IMR-90 (cell line): ENCODE data around the gene ITGAX. TPM values are rescaled to one million over a fixed set of nuclear protein-coding genes. Genes with fewer than 3 reads are reported as not detected.

Experiments used
- ATAC-seq: fragments of 200-7000 bp; cut with Tn5 transposase; 2 replicates; pipeline ENCODE4 v1.9.1; 2020; ENCODE audit warnings: low read depth, mild to moderate bottlenecking, moderate library complexity
- BruUV-seq: library from RNA; stranded (reverse); fragments of 400-500 nt; replicated peaks from 2 replicates; lab custom pipeline; 2021; lab: Mats Ljungman, UMichigan
- CTCF ChIA-PET: fragments of 300-600 bp; formaldehyde crosslinking; extraction: SDS; loops from one replicate; lab custom pipeline; 2021; ENCODE audit warnings: antibody characterized with exemption; lab: Yijun Ruan, JAX
- POLR2A ChIA-PET: fragments of 300-600 bp; sonication (Branson Sonifier 250); formaldehyde crosslinking; loops from one replicate; lab custom pipeline; 2022; ENCODE audit warnings: antibody characterized with exemption; ENCODE audit not compliant: unreplicated experiment; lab: Charles Lee
- DNase-seq: peaks from one replicate; pipeline ENCODE4 v3.0.0; 2013
- H2AFZ ChIP-seq: replicated peaks from 2 replicates; pipeline ENCODE3; 2013; ENCODE audit warnings: low read length, mild to moderate bottlenecking; ENCODE audit not compliant: poor library complexity
- H2AK5ac ChIP-seq: 2 replicates; pipeline ENCODE4 v1.6.1; 2013; ENCODE audit warnings: low read depth, low read length, inconsistent platforms
- H2AK9ac ChIP-seq: replicated peaks from 2 replicates; pipeline ENCODE3; 2013; ENCODE audit warnings: mild to moderate bottlenecking, low read depth, low read length, moderate library complexity; ENCODE audit not compliant: poor library complexity
- H2BK120ac ChIP-seq: 2 replicates; pipeline ENCODE4 v1.6.1; 2013; ENCODE audit warnings: low read depth, low read length, inconsistent platforms
- H2BK15ac ChIP-seq: 3 replicates; pipeline ENCODE4 v1.6.1; 2013; ENCODE audit warnings: low read depth, low read length, inconsistent platforms
- H2BK20ac ChIP-seq: 2 replicates; pipeline ENCODE4 v1.6.1; 2013; ENCODE audit warnings: low read depth, mild to moderate bottlenecking, inconsistent platforms, low read length, moderate library complexity
- H2BK5ac ChIP-seq: 2 replicates; pipeline ENCODE4 v1.6.1; 2013; ENCODE audit warnings: mild to moderate bottlenecking, low read depth, low read length, inconsistent platforms; ENCODE audit not compliant: poor library complexity, severe bottlenecking
- H3K14ac ChIP-seq: replicated peaks from 2 replicates; pipeline ENCODE4 v1.6.1; 2013; ENCODE audit warnings: low read depth, low read length, inconsistent platforms
- H3K18ac ChIP-seq: 2 replicates; pipeline ENCODE4 v1.6.1; 2013; ENCODE audit warnings: low read depth, low read length, control low read depth
- H3K23ac ChIP-seq: 2 replicates; pipeline ENCODE4 v1.6.1; 2013; ENCODE audit warnings: low read depth, low read length, inconsistent platforms
- H3K27ac ChIP-seq: 2 replicates; pipeline ENCODE4 v1.5.1; 2013; ENCODE audit warnings: mild to moderate bottlenecking, control low read depth, low read length; ENCODE audit not compliant: insufficient read depth
- H3K27me3 ChIP-seq: 2 replicates; pipeline ENCODE4 v1.6.1; 2013; ENCODE audit warnings: low read length; ENCODE audit not compliant: control insufficient read depth, insufficient read depth
- H3K36me3 ChIP-seq: 2 replicates; pipeline ENCODE4 v1.6.1; 2013; ENCODE audit warnings: low read length, mixed read lengths; ENCODE audit not compliant: control insufficient read depth, insufficient read depth
- H3K4ac ChIP-seq: 2 replicates; pipeline ENCODE4 v1.6.1; 2013; ENCODE audit warnings: low read depth, low read length, inconsistent platforms
- H3K4me1 ChIP-seq: 2 replicates; pipeline ENCODE4 v1.6.1; 2013; ENCODE audit warnings: low read length, mixed read lengths; ENCODE audit not compliant: control insufficient read depth, insufficient read depth
- H3K4me2 ChIP-seq: 2 replicates; pipeline ENCODE4 v1.6.1; 2013; ENCODE audit warnings: low read depth, mild to moderate bottlenecking, control low read depth, low read length, moderate library complexity
- H3K4me3 ChIP-seq: 2 replicates; pipeline ENCODE4 v1.5.1; 2013; ENCODE audit warnings: low read depth, mild to moderate bottlenecking, control low read depth, low read length, moderate library complexity; ENCODE audit not compliant: insufficient read depth
- H3K56ac ChIP-seq: 2 replicates; pipeline ENCODE4 v1.6.1; 2013; ENCODE audit warnings: low read length, inconsistent platforms; ENCODE audit not compliant: insufficient read depth; ENCODE audit errors: extremely low read depth
- H3K79me1 ChIP-seq, 2 experiments: 2 replicates each; pipeline ENCODE4 v1.6.1; 2013; ENCODE audit warnings: low read length in 2 of 2, inconsistent platforms in 1 of 2, low read depth in 1 of 2
- H3K9ac ChIP-seq: 2 replicates; pipeline ENCODE4 v1.6.1; 2013; ENCODE audit warnings: low read depth, low read length, control low read depth
- H3K9me1 ChIP-seq: 2 replicates; pipeline ENCODE4 v1.6.1; 2013; ENCODE audit warnings: low read length, inconsistent platforms; ENCODE audit not compliant: insufficient read depth
- H3K9me3 ChIP-seq: 2 replicates; pipeline ENCODE4 v1.6.1; 2013; ENCODE audit warnings: low read length; ENCODE audit not compliant: control insufficient read depth, insufficient read depth
- H4K20me1 ChIP-seq: 2 replicates; pipeline ENCODE4 v1.6.1; 2013; ENCODE audit warnings: low read length, inconsistent platforms; ENCODE audit not compliant: insufficient read depth
- H4K5ac ChIP-seq: 2 replicates; pipeline ENCODE4 v1.6.1; 2013; ENCODE audit warnings: mild to moderate bottlenecking, low read depth, low read length, control low read depth
- H4K8ac ChIP-seq, 2 experiments: 2 replicates each; pipeline ENCODE4 v1.6.1; 2013; ENCODE audit warnings: low read depth in 2 of 2, low read length in 2 of 2, control low read depth in 1 of 2, inconsistent platforms in 1 of 2
- H4K91ac ChIP-seq: 2 replicates; pipeline ENCODE4 v1.6.1; 2013; ENCODE audit warnings: low read depth, low read length, inconsistent platforms; ENCODE audit not compliant: insufficient read depth
- BHLHE40 ChIP-seq: fragments of 150-350 bp; IDR thresholded peaks from 2 replicates; pipeline ENCODE4 v1.6.1; 2016; ENCODE audit warnings: mild to moderate bottlenecking, low read depth, low read length
- CEBPB ChIP-seq: IDR thresholded peaks from 2 replicates; pipeline ENCODE4 v1.6.1; 2012; ENCODE audit warnings: low read depth, low read length, improper control_type of control experiment
- CHD1 ChIP-seq: IDR thresholded peaks from 2 replicates; pipeline ENCODE4 v1.6.1; 2012; ENCODE audit warnings: low read depth, low read length, improper control_type of control experiment
- ELK1 ChIP-seq: fragments of 150-350 bp; IDR thresholded peaks from 2 replicates; pipeline ENCODE4 v1.6.1; 2016; ENCODE audit warnings: low read depth, mild to moderate bottlenecking, low read length, moderate library complexity, borderline replicate concordance
- MAFK ChIP-seq: IDR thresholded peaks from 2 replicates; pipeline ENCODE4 v1.6.1; 2012; ENCODE audit warnings: low read depth, low read length, improper control_type of control experiment
- MAZ ChIP-seq: IDR thresholded peaks from 2 replicates; pipeline ENCODE4 v1.6.1; 2012; ENCODE audit warnings: low read depth, mild to moderate bottlenecking, low read length, improper control_type of control experiment, moderate library complexity, borderline replicate concordance
- MXI1 ChIP-seq: IDR thresholded peaks from 2 replicates; pipeline ENCODE4 v1.6.1; 2012; ENCODE audit warnings: low read depth, mild to moderate bottlenecking, low read length, moderate library complexity, borderline replicate concordance
- NFE2L2 ChIP-seq: fragments of 150-350 bp; IDR thresholded peaks from 2 replicates; pipeline ENCODE4 v1.6.1; 2016; ENCODE audit warnings: low read depth, mild to moderate bottlenecking, low read length
- POLR2A ChIP-seq: IDR thresholded peaks from 2 replicates; pipeline ENCODE4 v1.6.1; 2012; ENCODE audit warnings: mild to moderate bottlenecking, low read depth, low read length
- RAD21 ChIP-seq: IDR thresholded peaks from 2 replicates; pipeline ENCODE4 v1.6.1; 2012; ENCODE audit warnings: low read length, improper control_type of control experiment
- RCOR1 ChIP-seq: IDR thresholded peaks from 2 replicates; pipeline ENCODE4 v1.6.1; 2012; ENCODE audit warnings: mild to moderate bottlenecking, low read length, improper control_type of control experiment; ENCODE audit not compliant: insufficient replicate concordance
- RFX5 ChIP-seq: IDR thresholded peaks from 2 replicates; pipeline ENCODE4 v1.8.0; 2012; ENCODE audit warnings: low read depth, mild to moderate bottlenecking, low read length, moderate library complexity
- SMC3 ChIP-seq: fragments of 150-350 bp; IDR thresholded peaks from 2 replicates; pipeline ENCODE4 v1.6.1; 2016; ENCODE audit warnings: low read depth, mild to moderate bottlenecking, antibody characterized with exemption, low read length, moderate library complexity
- USF2 ChIP-seq: fragments of 150-350 bp; IDR thresholded peaks from 2 replicates; pipeline ENCODE4 v1.6.1; 2017; ENCODE audit warnings: mild to moderate bottlenecking, antibody characterized with exemption, low read length, low read depth
- whole genome bisulfite sequencing, 2 experiments: methylation state at CpG; one replicate each; pipeline versions ENCODE4 v1.1.5 to v1.1.7; 2013; ENCODE audit warnings: missing lambda C conversion rate in 2 of 2; ENCODE audit not compliant: insufficient read length in 1 of 2; ENCODE audit errors: extremely low coverage in 2 of 2; 5-methylcytosine and 5-hydroxymethylcytosine counted together
- dilution Hi-C: fragments of 300-500 bp; cut with HindIII; formaldehyde crosslinking; loops from one replicate; pipeline ENCODE4 v1.14.3; 2018; ENCODE audit warnings: low sequenced_read_pairs; ENCODE audit not compliant: unreplicated experiment
- in situ Hi-C: fragments of 300-500 bp; cut with MboI; formaldehyde crosslinking; loops from 3 replicates; pipeline ENCODE4 v1.14.3; 2019; ENCODE audit warnings: low sequenced_read_pairs, inconsistent platforms, mixed read lengths
- intact Hi-C: fragments of 100-400 bp; cut with micrococcal nuclease; formaldehyde crosslinking; loops from 2 replicates; pipeline ENCODE4 v1.10.0; 2022
- polyA plus RNA-seq, 3 experiments: library from polyadenylated mRNA; depleted of rRNA; stranded (reverse); fragments of >200 nt; gene quantifications; 2 replicates each; pipeline ENCODE4 v1.2.3, GENCODE V29; 2012; ENCODE audit warnings: low replicate concordance in 1 of 3
- total RNA-seq: library from RNA; depleted of rRNA; stranded (reverse); fragments of >200 nt; gene quantifications from 2 replicates; pipeline ENCODE4 v1.2.3, GENCODE V29; 2012

ITGAX gene
- total and polyA plus RNA-seq, 2 of the 4 experiments (the other 2 are of a cell fraction): 0.09 to 0.18 TPM

GRCh38 chr16:31375231-31375630 is 20.3 kb downstream of the ITGAX start:
- H3K9me1 ChIP-seq: no peaks in the 10 kb centered on the region
- H3K4ac ChIP-seq: no peak overlapping the region
- H4K20me1 ChIP-seq: no peaks in the 10 kb centered on the region
- in situ Hi-C loops (no loop called here), dilution Hi-C loops (no loop called here), intact Hi-C loops (no loop called here)
- no peak overlapping the region for H2BK5ac ChIP-seq
- H3K4me2 ChIP-seq: no peak overlapping the region
- no peak overlapping the region for H2AK9ac ChIP-seq
- H4K91ac ChIP-seq: no peak overlapping the region
- no peaks in the 10 kb centered on the region for H3K4me1 ChIP-seq
- CTCF ChIA-PET: no interaction called here
- no peak overlapping the region for H4K8ac ChIP-seq
- no TSS peak for BruUV-seq
- no peak overlapping the region for H3K4me3 ChIP-seq
- DNase-seq (no peak), ATAC-seq (no peak)
- H3K23ac ChIP-seq: no peak overlapping the region
- H3K36me3 ChIP-seq: no peaks in the 10 kb centered on the region
- H2BK15ac ChIP-seq: no peak overlapping the region
- TF ChIP-seq USF2 (no peak), MAZ (no peak), ELK1 (no peak), MAFK (no peak), CHD1 (no peak), SMC3 (no peak), RCOR1 (no peak), BHLHE40 (no peak), RFX5 (no peak), POLR2A (no peak), NFE2L2 (no peak), MXI1 (no peak), CEBPB (no peak), RAD21 (no peak)
- WGBS, 2 experiments: no CpG with 5 or more reads among the region's 5 CpGs
- no peak overlapping the region for H3K56ac ChIP-seq
- H3K9me3 ChIP-seq: no peaks in the 10 kb centered on the region
- H3K79me1 ChIP-seq: no peaks in the 10 kb centered on the region
- H3K18ac ChIP-seq: no peak overlapping the region
- H3K14ac ChIP-seq: no peak overlapping the region
- H3K9ac ChIP-seq: no peak overlapping the region
- POLR2A ChIA-PET: no interaction called here
- H2AK5ac ChIP-seq: no peak overlapping the region
- no peak overlapping the region for H2BK120ac ChIP-seq
- H3K27me3 ChIP-seq: peaks cover 5% of the 10 kb centered on the region
- H3K27ac ChIP-seq: no peak overlapping the region
- H2BK20ac ChIP-seq: no peak overlapping the region
- H2AFZ ChIP-seq: no peak overlapping the region
- no peak overlapping the region for H4K5ac ChIP-seq
